BLaER1 treated with 17β-estradiol and CSF1 and Interleukin-3, amounts not matched to agents 10 nM and 100 nM (cell line): ENCODE measurements around the gene NR2C1.

Experiments used
- H3K27ac ChIP-seq, 11 experiments: shearing (Covaris generic); formaldehyde crosslinking; 2 replicates each; pipeline ENCODE4 v1.8.1; 2022
- H3K27me3 ChIP-seq, 11 experiments: shearing (Covaris generic); formaldehyde crosslinking; 2 replicates each; pipeline ENCODE4 v1.8.1; 2022
- H3K36me3 ChIP-seq, 11 experiments: shearing (Covaris generic); formaldehyde crosslinking; 2 replicates each; pipeline ENCODE4 v1.8.1; 2022
- H3K4me1 ChIP-seq, 10 experiments: shearing (Covaris generic); formaldehyde crosslinking; 2 replicates each; pipeline ENCODE4 v1.8.1; 2022
- H3K4me2 ChIP-seq, 11 experiments: shearing (Covaris generic); formaldehyde crosslinking; 2 replicates each; pipeline ENCODE4 v1.8.1; 2022
- H3K4me3 ChIP-seq, 10 experiments: shearing (Covaris generic); formaldehyde crosslinking; 2 replicates each; pipeline ENCODE4 v1.8.1; 2022
- H3K9ac ChIP-seq, 11 experiments: shearing (Covaris generic); formaldehyde crosslinking; 2 replicates each; pipeline ENCODE4 v1.8.1; 2022
- H3K9me3 ChIP-seq, 11 experiments: shearing (Covaris generic); formaldehyde crosslinking; replicated peaks in 1 of 11; 2 replicates each; pipeline ENCODE4 v1.8.1; 2022
- H4K20me1 ChIP-seq, 11 experiments: shearing (Covaris generic); formaldehyde crosslinking; 2 replicates each; pipeline ENCODE4 v1.8.1; 2022
- Cebpa-rat ChIP-seq, 11 experiments: shearing (Covaris generic); IDR thresholded peaks; 2 replicates each; pipeline ENCODE4 v1.8.1; 2022

Gene NR2C1

DNA sequence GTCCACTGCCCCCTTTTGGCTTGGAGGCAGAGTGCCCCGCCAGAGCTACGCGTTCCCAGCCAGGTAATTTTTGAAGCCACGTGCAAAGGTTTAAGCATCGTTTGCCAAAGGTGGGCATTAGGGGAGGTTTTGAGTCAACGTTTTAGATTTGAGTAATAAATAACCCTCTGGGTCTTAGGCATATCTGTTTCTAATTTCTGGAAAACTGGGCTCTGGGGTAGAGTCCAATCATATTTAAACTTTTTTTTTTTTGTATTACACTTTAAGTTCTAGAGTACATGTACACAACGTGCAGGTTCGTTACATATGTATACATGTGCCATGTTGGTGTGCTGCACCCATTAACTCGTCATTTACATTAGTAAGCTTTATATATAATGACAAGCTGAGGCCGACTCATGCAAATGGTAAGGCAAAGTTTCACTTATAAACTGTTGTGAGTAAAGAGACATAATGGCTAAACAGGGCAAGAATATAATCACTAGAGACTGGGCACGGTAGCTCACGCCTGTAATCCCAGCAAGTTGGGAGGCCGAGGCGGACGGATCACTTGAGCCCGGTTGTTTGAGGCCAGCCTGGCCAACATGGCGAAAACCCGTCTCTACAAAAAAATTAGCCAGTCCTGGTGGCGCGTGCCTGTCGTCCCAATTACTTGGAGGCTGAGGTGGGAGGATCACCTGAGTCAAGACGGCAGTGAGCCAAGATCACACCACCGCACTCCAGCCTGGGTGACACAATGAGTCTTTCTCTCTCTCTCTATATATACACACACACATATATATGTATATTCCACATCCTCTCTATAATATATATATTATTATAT is 491 bp upstream of the NR2C1 start:
- H3K9ac ChIP-seq: peak overlapping the region; percentile 83 to 93 (median 90); a peak in 18 of 22 replicates

DNA sequence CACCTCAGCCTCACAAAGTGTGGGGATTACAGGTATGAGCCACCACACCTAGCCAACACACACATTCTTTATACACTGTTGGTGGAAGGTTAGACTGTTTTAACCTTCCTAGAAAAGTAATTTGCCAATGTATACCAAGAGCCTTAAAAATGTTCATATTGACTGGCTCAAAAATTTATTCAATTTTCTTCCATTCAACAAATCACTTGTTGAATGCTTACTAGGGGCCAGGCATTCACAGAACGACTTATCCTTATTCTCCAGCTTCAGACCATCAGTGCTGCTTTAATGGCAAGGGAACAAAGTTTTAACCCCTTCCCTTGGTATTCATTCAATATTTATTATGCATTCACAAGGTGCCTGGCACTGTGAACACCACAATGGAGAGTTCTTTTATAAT is 3.0 kb downstream of the NR2C1 start:
- H3K27ac ChIP-seq: no peak overlapping the region
- H3K4me2 ChIP-seq: no peak overlapping the region
- H3K9me3 ChIP-seq: no peaks in the 10 kb centered on the region

More for the DNA sequence above, 491 bp upstream of the NR2C1 start:
- peaks cover 5 to 33% (median 18%) of the 10 kb centered on the region in 11 experiments; a peak in 16 of 22 replicates for H4K20me1 ChIP-seq
- TF ChIP-seq Cebpa-rat (IDR thresholded peaks at IDR 0.05): no peak
- peaks cover 7 to 18% (median 9%) of the 10 kb centered on the region in 10 experiments; a peak in 17 of 20 replicates for H3K4me1 ChIP-seq
- peak overlapping the region in 6 of 11 experiments; percentile 9 to 85 (median 77); a peak in 9 of 22 replicates for H3K4me2 ChIP-seq
- H3K36me3 ChIP-seq: peaks cover 0 to 28% (median 10%) of the 10 kb centered on the region in 11 experiments; a peak in 12 of 22 replicates
- peak overlapping the region in 7 of 11 experiments; percentile 88 to 94 (median 90); a peak in 7 of 22 replicates for H3K27ac ChIP-seq
- H3K4me3 ChIP-seq: peak overlapping the region; percentile 86 to 97 (median 91); a peak in 19 of 20 replicates
- H3K27me3 ChIP-seq: no peaks in the 10 kb centered on the region
- H3K9me3 ChIP-seq: no peaks in the 10 kb centered on the region

DNA sequence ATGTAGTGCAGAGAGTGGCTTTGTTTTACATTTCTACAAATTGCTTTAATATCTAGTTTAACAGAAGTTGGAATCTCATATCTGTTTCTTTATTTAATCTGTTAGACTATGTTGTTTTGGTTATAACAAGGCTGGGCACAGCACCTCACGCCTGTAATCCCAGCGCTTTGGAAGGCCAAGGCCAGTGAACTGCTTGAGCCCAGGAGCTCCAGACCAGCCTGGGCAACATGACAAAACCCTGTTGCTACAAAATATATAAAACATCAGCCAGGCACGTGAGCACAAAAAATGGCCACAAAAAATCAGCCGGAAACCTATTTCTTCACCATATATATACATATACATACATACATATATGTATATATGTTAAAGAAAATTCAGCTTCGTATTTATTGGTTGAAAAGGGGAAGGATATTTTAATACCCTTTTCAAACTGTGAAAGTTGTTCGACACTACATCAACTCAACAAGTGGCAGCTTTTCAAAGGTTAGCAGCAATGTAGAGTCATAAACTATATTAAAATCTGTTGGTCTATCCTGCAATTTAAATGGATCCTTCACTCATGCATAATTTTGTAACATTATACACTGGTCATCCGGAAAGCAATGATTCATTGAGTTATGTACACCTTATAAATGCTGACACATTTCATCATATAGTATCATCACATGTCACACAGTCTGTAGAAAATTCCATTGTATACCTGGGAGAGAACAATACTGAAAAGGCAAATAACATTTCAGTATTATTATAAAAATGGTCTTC is 7.1 kb downstream of the NR2C1 start:
- Histone ChIP-seq H3K4me2 (no peak overlapping the region), H3K27me3 (no peaks in the 10 kb centered on the region), H3K27ac (no peak overlapping the region), H3K36me3 (peaks cover 72 to 100% (median 83%) of the 10 kb centered on the region in 11 experiments), H3K9me3 (no peaks in the 10 kb centered on the region), H4K20me1 (peaks cover 6 to 77% (median 24%) of the 10 kb centered on the region in 11 experiments; a peak in 20 of 22 replicates), H3K4me3 (no peak overlapping the region), H3K4me1 (peaks cover 0 to 2% (median 0%) of the 10 kb centered on the region in 10 experiments; a peak in 4 of 20 replicates), H3K9ac (no peak overlapping the region)
- no peak for TF ChIP-seq Cebpa-rat (IDR thresholded peaks at IDR 0.05)

More for the DNA sequence above, 3.0 kb downstream of the NR2C1 start:
- TF ChIP-seq Cebpa-rat (IDR thresholded peaks at IDR 0.05): no peak
- H3K36me3 ChIP-seq: peaks cover 33 to 63% (median 42%) of the 10 kb centered on the region in 11 experiments
- no peaks in the 10 kb centered on the region for H3K27me3 ChIP-seq
- peaks cover 7 to 18% (median 9%) of the 10 kb centered on the region in 10 experiments; a peak in 17 of 20 replicates for H3K4me1 ChIP-seq
- peaks cover 5 to 63% (median 20%) of the 10 kb centered on the region in 11 experiments; a peak in 19 of 22 replicates for H4K20me1 ChIP-seq
- no peak overlapping the region for H3K9ac ChIP-seq
- H3K4me3 ChIP-seq: no peak overlapping the region

DNA sequence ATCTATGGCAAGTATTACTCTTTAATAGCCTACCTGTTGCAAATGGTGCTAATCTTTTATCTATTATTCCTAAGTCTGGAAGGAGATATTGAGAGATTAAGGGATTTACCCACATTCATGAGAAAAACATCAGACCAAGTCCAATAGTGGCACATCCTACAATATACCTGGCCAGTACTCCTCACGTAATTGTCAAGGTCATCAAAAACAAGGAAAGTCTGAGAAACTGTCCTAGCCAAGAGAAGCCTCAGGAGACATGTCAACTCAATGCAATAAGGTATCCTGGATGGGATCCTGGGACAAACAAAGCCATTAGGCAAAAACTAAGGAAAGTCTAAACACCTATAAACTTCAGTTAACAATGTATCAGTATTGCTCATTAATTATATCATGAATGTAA is 12.5 kb downstream of the NR2C1 start:
- Histone ChIP-seq H3K9me3 (no peaks in the 10 kb centered on the region), H3K4me1 (no peaks in the 10 kb centered on the region), H3K27me3 (no peaks in the 10 kb centered on the region), H3K36me3 (peaks cover 96 to 100% (median 100%) of the 10 kb centered on the region in 11 experiments), H3K27ac (no peak overlapping the region), H3K9ac (no peak overlapping the region), H3K4me3 (no peak overlapping the region), H4K20me1 (peaks cover 0 to 28% (median 9%) of the 10 kb centered on the region in 11 experiments; a peak in 10 of 22 replicates), H3K4me2 (no peak overlapping the region)
- TF ChIP-seq Cebpa-rat (IDR thresholded peaks at IDR 0.05): no peak

- no peaks in the 10 kb centered on the region for H3K27me3 ChIP-seq
- H4K20me1 ChIP-seq: peaks cover 0 to 20% (median 7%) of the 10 kb centered on the region in 11 experiments; a peak in 7 of 22 replicates
- no peak overlapping the region for H3K4me2 ChIP-seq
- TF ChIP-seq Cebpa-rat (IDR thresholded peaks at IDR 0.05): no peak
- H3K27ac ChIP-seq: no peak overlapping the region
- H3K4me3 ChIP-seq: no peak overlapping the region
- H3K9ac ChIP-seq: no peak overlapping the region
- peaks cover 95 to 100% (median 100%) of the 10 kb centered on the region in 11 experiments for H3K36me3 ChIP-seq
- no peaks in the 10 kb centered on the region for H3K9me3 ChIP-seq
- H3K4me1 ChIP-seq: no peaks in the 10 kb centered on the region
Observed at GRCh38 chr12:95059984-95060383, 13.4 kb downstream of the NR2C1 start.

GRCh38 chr12:95057424-95057823 is 16.0 kb downstream of the NR2C1 start:
- TF ChIP-seq Cebpa-rat (IDR thresholded peaks at IDR 0.05): no peak
- Histone ChIP-seq H3K9me3 (no peaks in the 10 kb centered on the region), H3K9ac (no peak overlapping the region), H3K27ac (no peak overlapping the region), H3K36me3 (peaks cover 86 to 100% (median 99%) of the 10 kb centered on the region in 11 experiments), H3K4me2 (no peak overlapping the region), H3K4me3 (no peak overlapping the region), H3K4me1 (no peaks in the 10 kb centered on the region), H4K20me1 (peaks cover 0 to 7% (median 0%) of the 10 kb centered on the region in 11 experiments; a peak in 1 of 22 replicates), H3K27me3 (no peaks in the 10 kb centered on the region)

DNA sequence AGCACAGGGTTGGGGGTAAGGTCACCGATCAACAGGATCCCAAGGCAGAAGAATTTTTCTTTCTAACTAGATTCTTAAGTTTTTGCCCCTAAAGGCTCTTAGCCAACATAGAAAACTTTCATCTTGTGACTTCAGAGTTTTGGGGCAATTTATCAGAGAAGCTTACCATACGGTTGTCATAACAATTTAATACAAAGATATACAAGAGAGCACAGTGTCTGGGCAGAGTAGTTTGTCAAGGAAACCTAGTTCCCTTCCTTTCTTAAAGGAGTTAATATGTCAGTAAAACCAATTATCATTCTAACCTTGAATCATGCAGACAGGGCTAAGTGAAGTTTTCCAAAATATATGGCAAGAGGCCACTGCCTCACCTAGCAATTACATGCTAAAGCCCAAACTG is 18.4 kb downstream of the NR2C1 start:
- no peak overlapping the region for H3K27ac ChIP-seq
- H3K4me3 ChIP-seq: no peak overlapping the region
- H3K9me3 ChIP-seq: no peaks in the 10 kb centered on the region
- no peaks in the 10 kb centered on the region for H3K4me1 ChIP-seq
- H3K4me2 ChIP-seq: no peak overlapping the region
- H3K9ac ChIP-seq: no peak overlapping the region
- TF ChIP-seq Cebpa-rat (IDR thresholded peaks at IDR 0.05): no peak
- H3K36me3 ChIP-seq: peaks cover 87 to 100% (median 99%) of the 10 kb centered on the region in 11 experiments
- H4K20me1 ChIP-seq: no peaks in the 10 kb centered on the region; a peak in 1 of 22 replicates
- no peaks in the 10 kb centered on the region for H3K27me3 ChIP-seq

DNA sequence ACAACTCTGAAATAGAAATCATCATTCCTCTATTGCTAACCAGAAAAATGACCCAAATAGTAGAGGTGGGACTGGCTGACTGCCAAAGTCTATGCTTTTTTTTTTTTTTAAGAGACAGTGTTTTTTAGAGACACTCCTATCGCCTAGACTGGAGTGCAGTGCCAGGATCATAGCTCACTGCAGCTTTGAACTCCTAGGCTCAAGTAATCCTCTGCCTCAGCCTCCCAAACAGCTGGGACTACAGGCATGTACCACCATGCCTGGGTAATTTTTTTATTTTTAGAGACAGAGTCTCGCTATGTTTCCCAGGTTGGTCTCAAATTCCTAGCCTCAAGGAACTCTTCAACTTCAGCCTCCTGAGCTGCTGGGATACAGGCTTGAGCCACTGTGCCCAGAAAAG is 19.2 kb downstream of the NR2C1 start:
- H3K4me2 ChIP-seq: no peak overlapping the region
- no peak for TF ChIP-seq Cebpa-rat (IDR thresholded peaks at IDR 0.05)
- peaks cover 86 to 100% (median 98%) of the 10 kb centered on the region in 11 experiments for H3K36me3 ChIP-seq
- H3K4me1 ChIP-seq: no peaks in the 10 kb centered on the region
- no peaks in the 10 kb centered on the region for H3K9me3 ChIP-seq
- H4K20me1 ChIP-seq: no peaks in the 10 kb centered on the region; a peak in 1 of 22 replicates
- no peaks in the 10 kb centered on the region for H3K27me3 ChIP-seq
- no peak overlapping the region for H3K4me3 ChIP-seq
- no peak overlapping the region for H3K27ac ChIP-seq
- no peak overlapping the region for H3K9ac ChIP-seq

DNA sequence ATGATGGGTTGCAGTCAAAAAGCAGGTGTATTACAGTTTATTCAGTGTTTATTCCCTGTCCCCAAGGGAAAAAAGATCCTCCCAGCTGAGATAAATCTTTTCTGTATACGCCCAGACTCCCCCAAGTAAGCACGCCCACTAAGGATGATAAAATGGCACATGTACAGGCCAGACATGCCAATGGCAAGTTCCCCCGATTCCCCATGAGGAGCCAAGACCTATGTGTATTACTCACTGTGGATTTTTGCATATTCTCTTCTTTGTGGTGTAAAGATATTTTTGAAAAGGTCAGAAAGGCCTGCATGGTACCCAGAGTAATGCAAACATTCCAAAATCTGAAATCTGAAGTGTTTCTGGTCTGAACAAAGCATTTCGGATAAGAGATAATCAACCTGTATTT is 22.2 kb downstream of the NR2C1 start:
- TF ChIP-seq Cebpa-rat (IDR thresholded peaks at IDR 0.05): no peak
- Histone ChIP-seq H3K9ac (no peak overlapping the region), H3K9me3 (no peaks in the 10 kb centered on the region), H3K4me1 (no peaks in the 10 kb centered on the region), H3K27me3 (no peaks in the 10 kb centered on the region), H3K4me2 (no peak overlapping the region), H3K4me3 (no peak overlapping the region), H3K36me3 (peaks cover 85 to 100% (median 98%) of the 10 kb centered on the region in 11 experiments), H4K20me1 (no peaks in the 10 kb centered on the region), H3K27ac (no peak overlapping the region)
